HG03135 (cell line): ENCODE results near the gene ACTR1A.

Source experiments
- ATAC-seq: cut with Tn5 transposase; IDR thresholded peaks from one replicate; pipeline ENCODE4 v1.9.1; 2021; ENCODE audit warnings: mild to moderate bottlenecking, moderate library complexity; ENCODE audit not compliant: unreplicated experiment

The ACTR1A gene

GRCh38 chr10:102431452-102432124 lies 70.9 kb downstream of the ACTR1A start:
- ATAC-seq, result no peak

DNA sequence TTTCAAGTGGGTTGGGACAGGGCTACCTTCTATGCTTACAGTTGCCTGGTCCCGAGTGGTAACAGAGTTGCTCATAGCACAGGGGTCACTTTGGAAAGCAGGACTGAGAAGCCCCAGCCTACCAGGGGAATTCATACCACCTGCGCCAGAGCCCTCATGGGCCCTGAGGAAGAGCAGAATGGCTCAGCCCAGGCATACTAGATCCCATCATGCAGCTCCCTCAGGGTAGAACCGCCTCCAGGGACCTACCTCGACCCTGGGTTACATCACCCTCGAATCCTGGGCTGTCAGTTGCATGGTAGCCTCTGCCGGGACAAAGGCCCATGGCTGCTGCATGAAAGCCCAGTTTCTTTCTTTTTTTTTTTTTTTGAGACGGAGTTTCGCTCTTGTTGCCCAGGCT lies 73.0 kb downstream of the ACTR1A start:
- ATAC-seq, result no peak
